GM12878 (cell line): ENCODE data around the gene GMCL2. TPM values are rescaled to one million over a fixed set of nuclear protein-coding genes. Genes with fewer than 3 reads are reported as not detected.
A peak's percentile ranks its signal among the peaks of the same experiment; 100 is the strongest.

Source experiments
- ATF7 ChIP-seq: fragments of 450-650 bp; IDR thresholded peaks from 2 replicates; pipeline ENCODE4 v1.6.1; 2016; ENCODE audit warnings: low read depth, mild to moderate bottlenecking
- BRCA1 ChIP-seq: IDR thresholded peaks from 2 replicates; pipeline ENCODE4 v1.6.1; 2011; ENCODE audit warnings: low read depth, low read length, improper control_type of control experiment
- EGR1 ChIP-seq, 2 experiments: IDR thresholded peaks; 1 replicate in 1 of 2; 2 replicates in 1 of 2; pipeline ENCODE4 v1.6.1; 2011 to 2012; ENCODE audit warnings: low read depth in 2 of 2, low read length in 2 of 2, borderline replicate concordance in 1 of 2, mild to moderate bottlenecking in 1 of 2, moderate library complexity in 1 of 2
- HSF1 ChIP-seq: fragments of 150-350 bp; IDR thresholded peaks from 2 replicates; pipeline ENCODE4 v1.6.1; 2014; ENCODE audit warnings: mild to moderate bottlenecking, low read depth, low read length
- JUND ChIP-seq: IDR thresholded peaks from 2 replicates; pipeline ENCODE4 v1.6.1; 2012; ENCODE audit warnings: low read depth, mild to moderate bottlenecking, low read length, improper control_type of control experiment, moderate library complexity
- MYB ChIP-seq: fragments of 150-350 bp; IDR thresholded peaks from 2 replicates; pipeline ENCODE4 v1.6.1; 2014; ENCODE audit warnings: mild to moderate bottlenecking, low read depth, low read length, borderline replicate concordance
- NR2C2 ChIP-seq: IDR thresholded peaks from 2 replicates; pipeline ENCODE4 v1.6.1; 2011; ENCODE audit warnings: borderline replicate concordance, low read depth; ENCODE audit not compliant: control insufficient read depth, insufficient read length
- PAX8 ChIP-seq: fragments of 450-650 bp; IDR thresholded peaks from 2 replicates; pipeline ENCODE4 v1.6.1; 2017; ENCODE audit warnings: mild to moderate bottlenecking, moderate library complexity
- PBX3 ChIP-seq: IDR thresholded peaks from 2 replicates; pipeline ENCODE4 v1.6.1; 2011; ENCODE audit warnings: mild to moderate bottlenecking, low read depth, low read length, moderate library complexity; ENCODE audit not compliant: insufficient replicate concordance
- PML ChIP-seq: IDR thresholded peaks from 2 replicates; pipeline ENCODE4 v1.6.1; 2012; ENCODE audit warnings: low read length, inconsistent platforms
- POU2F2 ChIP-seq: IDR thresholded peaks from 3 replicates; pipeline ENCODE4 v1.6.1; 2011; ENCODE audit warnings: low read depth, mild to moderate bottlenecking, low read length, borderline replicate concordance
- RCOR1 ChIP-seq: conservative IDR thresholded peaks from 2 replicates; pipeline ENCODE4 v1.6.1; 2012; ENCODE audit warnings: low read depth, low read length, improper control_type of control experiment
- ZBTB11 ChIP-seq: fragments of 450-650 bp; formaldehyde crosslinking; IDR thresholded peaks from 2 replicates; pipeline ENCODE4 v1.5.0; 2022; ENCODE audit warnings: mild to moderate bottlenecking, missing genetic modification characterization
- polyA plus RNA-seq, 11 experiments: library from polyadenylated mRNA; depleted of rRNA in 4 of 11; unstranded in 6 of 11; stranded (reverse) in 5 of 11; fragments of >200 nt; fragmentation: Nextera tagmentation in 4 of 11; fragmentation: Illumina TruSeq in 1 of 11; extraction: Ambion mirVana in 4 of 11; extraction: Trizol in 1 of 11; gene quantifications; 1 replicate in 1 of 11; 2 replicates in 10 of 11; pipeline versions ENCODE4 v1.2.1 to v1.2.3, GENCODE V29; 2011 to 2016; ENCODE audit warnings: inconsistent platforms in 2 of 11, missing spikeins in 2 of 11, low read depth in 1 of 11
- total RNA-seq, 4 experiments: library from RNA; depleted of rRNA in 3 of 4; stranded (reverse); fragments of >200 nt in 3 of 4; fragmentation: Illumina TruSeq in 1 of 4; extraction: Trizol in 1 of 4; gene quantifications; 2 replicates each; pipeline versions ENCODE4 v1.2.1 to v1.2.3, GENCODE V29; 2013 to 2021
- TF ChIP-seq, protein P1 (sequence below): fragments of 450-650 bp; IDR thresholded peaks from 2 replicates; pipeline ENCODE4 v1.6.1; 2017; ENCODE audit warnings: low read depth, mild to moderate bottlenecking, moderate library complexity
- TF ChIP-seq, protein P2 (sequence below): fragments of 450-650 bp; IDR thresholded peaks from 2 replicates; pipeline ENCODE4 v1.6.1; 2018; ENCODE audit warnings: borderline replicate concordance, mild to moderate bottlenecking; ENCODE audit not compliant: partially characterized antibody
- TF ChIP-seq, protein P3 (sequence below): fragments of 450-650 bp; IDR thresholded peaks from 2 replicates; pipeline ENCODE4 v1.6.1; 2016; ENCODE audit warnings: mild to moderate bottlenecking

The GMCL2 gene
- total and polyA plus RNA-seq, 10 of the 15 experiments (the other 5 are each of a cell fraction or from before 2014, with no cell fraction given): 0.07 TPM; not detected in 9

DNA sequence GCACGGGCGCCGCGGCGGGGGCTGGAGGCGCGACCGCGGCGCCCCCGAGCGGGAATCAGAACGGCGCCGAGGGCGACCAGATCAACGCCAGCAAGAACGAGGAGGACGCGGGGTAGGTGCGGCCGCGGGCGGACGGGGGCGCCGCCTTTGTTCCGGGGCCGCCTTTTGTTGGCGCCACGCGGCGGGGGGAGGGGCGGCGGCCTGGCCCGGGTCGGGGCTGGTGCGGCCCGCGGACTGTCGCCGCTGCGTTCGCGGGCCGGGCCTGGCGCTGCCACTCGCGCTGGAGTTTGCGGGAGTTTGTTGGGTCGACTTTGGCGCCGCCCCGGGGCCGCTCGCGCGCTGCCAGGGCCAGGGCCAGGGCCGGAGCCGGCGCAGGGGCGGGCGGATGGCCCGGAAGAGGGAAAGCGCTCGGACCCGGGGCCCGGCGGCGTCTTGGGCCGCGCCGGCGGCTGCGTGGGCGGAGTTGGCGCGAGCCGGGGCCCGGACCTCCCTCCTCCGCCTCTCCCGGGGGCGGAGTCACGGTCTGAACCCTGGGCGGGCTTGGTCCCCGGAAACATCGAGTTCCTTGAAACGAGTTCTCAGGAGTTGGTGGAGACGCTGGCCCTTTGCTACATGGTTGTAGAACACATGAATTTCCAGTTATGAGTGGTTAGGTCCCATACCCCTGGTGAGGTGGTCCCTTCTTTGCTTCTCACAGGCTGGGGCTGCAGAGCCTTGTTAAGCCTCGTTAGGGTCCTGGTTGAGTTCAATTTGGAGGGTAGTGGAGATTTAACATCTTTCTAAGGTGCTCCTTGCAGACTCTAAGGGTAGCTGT is 18.0 kb upstream of the GMCL2 start (continued):
- TF ChIP-seq, protein P1, sequence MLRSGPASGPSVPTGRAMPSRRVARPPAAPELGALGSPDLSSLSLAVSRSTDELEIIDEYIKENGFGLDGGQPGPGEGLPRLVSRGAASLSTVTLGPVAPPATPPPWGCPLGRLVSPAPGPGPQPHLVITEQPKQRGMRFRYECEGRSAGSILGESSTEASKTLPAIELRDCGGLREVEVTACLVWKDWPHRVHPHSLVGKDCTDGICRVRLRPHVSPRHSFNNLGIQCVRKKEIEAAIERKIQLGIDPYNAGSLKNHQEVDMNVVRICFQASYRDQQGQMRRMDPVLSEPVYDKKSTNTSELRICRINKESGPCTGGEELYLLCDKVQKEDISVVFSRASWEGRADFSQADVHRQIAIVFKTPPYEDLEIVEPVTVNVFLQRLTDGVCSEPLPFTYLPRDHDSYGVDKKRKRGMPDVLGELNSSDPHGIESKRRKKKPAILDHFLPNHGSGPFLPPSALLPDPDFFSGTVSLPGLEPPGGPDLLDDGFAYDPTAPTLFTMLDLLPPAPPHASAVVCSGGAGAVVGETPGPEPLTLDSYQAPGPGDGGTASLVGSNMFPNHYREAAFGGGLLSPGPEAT: no peak
- TF ChIP-seq PBX3 (no peak), POU2F2 (no peak), BRCA1 (no peak), EGR1 (IDR thresholded peaks at IDR 0.05; ENCODE audit: borderline replicate concordance in 1 of 2, low read depth in 2 of 2, low read length in 2 of 2) (peak in 1 of 2 experiments; percentile 99; a peak in 2 of 3 replicates), JUND (no peak), MYB (no peak), PML (no peak), NR2C2 (no peak), PAX8 (no peak), ATF7 (no peak), ZBTB11 (CRISPR knock-in tag) (no peak), HSF1 (no peak), RCOR1 (no peak)
- TF ChIP-seq, protein P2, sequence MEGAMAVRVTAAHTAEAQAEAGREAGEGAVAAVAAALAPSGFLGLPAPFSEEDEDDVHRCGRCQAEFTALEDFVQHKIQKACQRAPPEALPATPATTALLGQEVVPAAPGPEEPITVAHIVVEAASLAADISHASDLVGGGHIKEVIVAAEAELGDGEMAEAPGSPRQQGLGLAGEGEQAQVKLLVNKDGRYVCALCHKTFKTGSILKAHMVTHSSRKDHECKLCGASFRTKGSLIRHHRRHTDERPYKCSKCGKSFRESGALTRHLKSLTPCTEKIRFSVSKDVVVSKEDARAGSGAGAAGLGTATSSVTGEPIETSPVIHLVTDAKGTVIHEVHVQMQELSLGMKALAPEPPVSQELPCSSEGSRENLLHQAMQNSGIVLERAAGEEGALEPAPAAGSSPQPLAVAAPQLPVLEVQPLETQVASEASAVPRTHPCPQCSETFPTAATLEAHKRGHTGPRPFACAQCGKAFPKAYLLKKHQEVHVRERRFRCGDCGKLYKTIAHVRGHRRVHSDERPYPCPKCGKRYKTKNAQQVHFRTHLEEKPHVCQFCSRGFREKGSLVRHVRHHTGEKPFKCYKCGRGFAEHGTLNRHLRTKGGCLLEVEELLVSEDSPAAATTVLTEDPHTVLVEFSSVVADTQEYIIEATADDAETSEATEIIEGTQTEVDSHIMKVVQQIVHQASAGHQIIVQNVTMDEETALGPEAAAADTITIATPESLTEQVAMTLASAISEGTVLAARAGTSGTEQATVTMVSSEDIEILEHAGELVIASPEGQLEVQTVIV: no peak
- TF ChIP-seq, protein P3, sequence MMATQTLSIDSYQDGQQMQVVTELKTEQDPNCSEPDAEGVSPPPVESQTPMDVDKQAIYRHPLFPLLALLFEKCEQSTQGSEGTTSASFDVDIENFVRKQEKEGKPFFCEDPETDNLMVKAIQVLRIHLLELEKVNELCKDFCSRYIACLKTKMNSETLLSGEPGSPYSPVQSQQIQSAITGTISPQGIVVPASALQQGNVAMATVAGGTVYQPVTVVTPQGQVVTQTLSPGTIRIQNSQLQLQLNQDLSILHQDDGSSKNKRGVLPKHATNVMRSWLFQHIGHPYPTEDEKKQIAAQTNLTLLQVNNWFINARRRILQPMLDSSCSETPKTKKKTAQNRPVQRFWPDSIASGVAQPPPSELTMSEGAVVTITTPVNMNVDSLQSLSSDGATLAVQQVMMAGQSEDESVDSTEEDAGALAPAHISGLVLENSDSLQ: no peak
